HEK293T (cell line): ENCODE measurements around the gene FILIP1L.

Source experiments
- CTCF ChIA-PET: fragments of 350-600 bp; formaldehyde crosslinking; extraction: SDS; loops from one replicate; lab custom pipeline; 2021; ENCODE audit warnings: antibody characterized with exemption, inconsistent platforms; lab: Yijun Ruan, JAX
- POLR2A ChIA-PET: fragments of 350-600 bp; formaldehyde crosslinking; extraction: SDS; loops from one replicate; lab custom pipeline; 2020; ENCODE audit warnings: antibody characterized with exemption, inconsistent platforms; lab: Yijun Ruan, JAX
- DNase-seq: peaks from one replicate; pipeline ENCODE4 v3.0.0; 2012; ENCODE audit warnings: mixed read lengths; ENCODE audit errors: extremely low spot score
- ARNT ChIP-seq: fragments of 450-650 bp; IDR thresholded peaks from 2 replicates; pipeline ENCODE4 v1.6.1; 2017; ENCODE audit warnings: mild to moderate bottlenecking
- BHLHE40 ChIP-seq: fragments of 450-650 bp; IDR thresholded peaks from 2 replicates; pipeline ENCODE4 v1.6.1; 2016; ENCODE audit warnings: mild to moderate bottlenecking, moderate library complexity, borderline replicate concordance
- CTBP1 ChIP-seq: fragments of 450-650 bp; IDR thresholded peaks from 2 replicates; pipeline ENCODE4 v1.6.1; 2016; ENCODE audit warnings: borderline replicate concordance
- ELF4 ChIP-seq: fragments of 450-650 bp; IDR thresholded peaks from 2 replicates; pipeline ENCODE4 v1.6.1; 2017; ENCODE audit warnings: antibody characterized with exemption
- FOXA1 ChIP-seq: fragments of 450-650 bp; IDR thresholded peaks from 2 replicates; pipeline ENCODE4 v1.6.1; 2016; ENCODE audit warnings: mild to moderate bottlenecking
- FOXK2 ChIP-seq: fragments of 450-650 bp; IDR thresholded peaks from 2 replicates; pipeline ENCODE4 v1.6.1; 2016; ENCODE audit warnings: mild to moderate bottlenecking
- FOXM1 ChIP-seq: fragments of 450-650 bp; IDR thresholded peaks from 2 replicates; pipeline ENCODE4 v1.6.1; 2017; ENCODE audit warnings: mild to moderate bottlenecking, borderline replicate concordance
- HDGF ChIP-seq: fragments of 450-650 bp; IDR thresholded peaks from 2 replicates; pipeline ENCODE4 v1.6.1; 2017; ENCODE audit warnings: antibody characterized with exemption, borderline replicate concordance
- L3MBTL2 ChIP-seq: fragments of 450-650 bp; conservative IDR thresholded peaks from 2 replicates; pipeline ENCODE4 v1.6.1; 2016; ENCODE audit warnings: mild to moderate bottlenecking
- LEF1 ChIP-seq: fragments of 450-650 bp; IDR thresholded peaks from 2 replicates; pipeline ENCODE4 v1.6.1; 2017; ENCODE audit warnings: mild to moderate bottlenecking, borderline replicate concordance
- NFRKB ChIP-seq: fragments of 450-650 bp; IDR thresholded peaks from 2 replicates; pipeline ENCODE4 v1.6.1; 2016; ENCODE audit warnings: mild to moderate bottlenecking, moderate library complexity
- PKNOX1 ChIP-seq: fragments of 450-650 bp; IDR thresholded peaks from 2 replicates; pipeline ENCODE4 v1.6.1; 2016
- SP1 ChIP-seq: fragments of 450-650 bp; IDR thresholded peaks from 2 replicates; pipeline ENCODE4 v1.6.1; 2017
- SUZ12 ChIP-seq: fragments of 450-650 bp; IDR thresholded peaks from 2 replicates; pipeline ENCODE4 v1.6.1; 2016; ENCODE audit warnings: mild to moderate bottlenecking
- TARDBP ChIP-seq: fragments of 450-650 bp; IDR thresholded peaks from 2 replicates; pipeline ENCODE4 v1.6.1; 2016
- ZNF384 ChIP-seq: fragments of 450-650 bp; IDR thresholded peaks from 2 replicates; pipeline ENCODE4 v1.6.1; 2016

Gene FILIP1L

GRCh38 chr3:100131241-100131640, 16.9 kb upstream of the FILIP1L start:
- POLR2A ChIA-PET: no interaction called here
- CTCF ChIA-PET: no interaction called here
- TF ChIP-seq ELF4 (no peak), FOXM1 (no peak), TARDBP (no peak), CTBP1 (no peak), PKNOX1 (no peak), FOXK2 (no peak), BHLHE40 (no peak), ARNT (no peak), FOXA1 (no peak), ZNF384 (no peak), HDGF (no peak), SP1 (no peak), L3MBTL2 (no peak)
- DNase-seq: no peak

GRCh38 chr3:100129941-100130340, 15.6 kb upstream of the FILIP1L start:
- ChIA-PET CTCF (no interaction called here), POLR2A (no interaction called here)
- DNase-seq: no peak
- TF ChIP-seq PKNOX1 (no peak), LEF1 (no peak), TARDBP (no peak), ELF4 (no peak), L3MBTL2 (no peak), BHLHE40 (no peak), SP1 (no peak), ZNF384 (no peak), FOXK2 (no peak)

- TF ChIP-seq ARNT: no peak
- no peak for TF ChIP-seq NFRKB
- TF ChIP-seq FOXA1: no peak
- no peak for TF ChIP-seq CTBP1
- no peak for TF ChIP-seq ZNF384
- no peak for TF ChIP-seq LEF1
- TF ChIP-seq BHLHE40: no peak
- TF ChIP-seq PKNOX1: no peak
- TF ChIP-seq FOXK2: no peak
- no peak for TF ChIP-seq L3MBTL2
- TF ChIP-seq SUZ12: no peak
- no peak for TF ChIP-seq ELF4
- no peak for TF ChIP-seq FOXM1
- no peak for TF ChIP-seq SP1
- TF ChIP-seq TARDBP: no peak
- no peak for TF ChIP-seq HDGF
- no peak for DNase-seq
- ChIA-PET POLR2A (no interaction called here), CTCF (interaction anchor here (0.8 kb wide), 1 partner anchor 181 kb away, joined by 3 read pairs; no protein-coding TSS in a partner anchor)
Measured at GRCh38 chr3:100128565-100128964, 14.3 kb upstream of the FILIP1L start.

GRCh38 chr3:100127792-100128191, 13.5 kb upstream of the FILIP1L start:
- DNase-seq: no peak
- POLR2A ChIA-PET: no interaction called here
- TF ChIP-seq L3MBTL2: no peak
- no peak for TF ChIP-seq ZNF384
- no peak for TF ChIP-seq ELF4
- TF ChIP-seq ARNT: no peak
- no peak for TF ChIP-seq BHLHE40
- TF ChIP-seq PKNOX1: no peak
- TF ChIP-seq CTBP1: no peak
- TF ChIP-seq SP1: no peak
- CTCF ChIA-PET: no interaction called here

- no peak for TF ChIP-seq FOXA1
- TF ChIP-seq SUZ12: no peak
- TF ChIP-seq SP1: no peak
- no peak for TF ChIP-seq NFRKB
- no peak for TF ChIP-seq CTBP1
- POLR2A ChIA-PET: no interaction called here
- DNase-seq: no peak
- CTCF ChIA-PET: no interaction called here
Measured at GRCh38 chr3:100125161-100125938, 11.0 kb upstream of the FILIP1L start.

- TF ChIP-seq FOXA1: no peak
- no peak for TF ChIP-seq BHLHE40
- TF ChIP-seq SP1: no peak
- TF ChIP-seq L3MBTL2: no peak
- no peak for TF ChIP-seq LEF1
- TF ChIP-seq ARNT: no peak
- TF ChIP-seq TARDBP: no peak
- TF ChIP-seq NFRKB: no peak
- no peak for TF ChIP-seq ELF4
- TF ChIP-seq ZNF384: no peak
- no peak for TF ChIP-seq FOXK2
- TF ChIP-seq SUZ12: no peak
- TF ChIP-seq HDGF: no peak
- no peak for TF ChIP-seq FOXM1
- no peak for DNase-seq
- POLR2A ChIA-PET: no interaction called here
- CTCF ChIA-PET: no interaction called here
Measured at GRCh38 chr3:100124201-100124761, 10.0 kb upstream of the FILIP1L start.
